BLaER1 (cell line): Measurements from ENCODE around the gene TTC33.
"Not testable (repeated sequence)": the region's sequence is repeated elsewhere in the genome, so short reads cannot be mapped to it uniquely, and the experiment has no call there.

Experiments
- H3K27ac ChIP-seq: shearing (Covaris generic); formaldehyde crosslinking; 2 replicates; pipeline ENCODE4 v1.8.1; 2022
- H3K27me3 ChIP-seq: shearing (Covaris generic); formaldehyde crosslinking; 2 replicates; pipeline ENCODE4 v1.8.1; 2022
- H3K36me3 ChIP-seq: shearing (Covaris generic); formaldehyde crosslinking; 2 replicates; pipeline ENCODE4 v1.8.1; 2022
- H3K4me1 ChIP-seq: shearing (Covaris generic); formaldehyde crosslinking; 2 replicates; pipeline ENCODE4 v1.8.1; 2022
- H3K4me2 ChIP-seq: shearing (Covaris generic); formaldehyde crosslinking; 2 replicates; pipeline ENCODE4 v1.8.1; 2022
- H3K4me3 ChIP-seq: shearing (Covaris generic); formaldehyde crosslinking; 2 replicates; pipeline ENCODE4 v1.8.1; 2022
- H3K9ac ChIP-seq: shearing (Covaris generic); formaldehyde crosslinking; 2 replicates; pipeline ENCODE4 v1.8.1; 2022
- H3K9me3 ChIP-seq: shearing (Covaris generic); formaldehyde crosslinking; 2 replicates; pipeline ENCODE4 v1.8.1; 2022
- H4K20me1 ChIP-seq: shearing (Covaris generic); formaldehyde crosslinking; 2 replicates; pipeline ENCODE4 v1.8.1; 2022
- Cebpa-rat ChIP-seq: shearing (Covaris generic); IDR thresholded peaks from 2 replicates; pipeline ENCODE4 v1.8.1; 2022

The TTC33 gene

GRCh38 chr5:40675396-40676133, 80.2 kb downstream of the TTC33 start:
- no peaks in the 10 kb centered on the region for H3K36me3 ChIP-seq
- H3K27me3 ChIP-seq: no peaks in the 10 kb centered on the region
- peak overlapping the region; percentile 82 for H3K4me2 ChIP-seq
- H3K4me3 ChIP-seq: no peak overlapping the region
- no peak for TF ChIP-seq Cebpa-rat
- no peaks in the 10 kb centered on the region; the same call in 1 of the 2 replicates for H3K9me3 ChIP-seq
- H4K20me1 ChIP-seq: peaks cover 8% of the 10 kb centered on the region
- H3K27ac ChIP-seq: peak overlapping the region; percentile 87; the same call in 1 of the 2 replicates
- H3K9ac ChIP-seq: no peak overlapping the region
- H3K4me1 ChIP-seq: peaks cover 54% of the 10 kb centered on the region

GRCh38 chr5:40674661-40675235, 81.0 kb downstream of the TTC33 start:
- H3K9ac ChIP-seq: no peak overlapping the region
- H3K9me3 ChIP-seq: no peaks in the 10 kb centered on the region; the same call in 1 of the 2 replicates
- no peak for TF ChIP-seq Cebpa-rat
- H3K4me1 ChIP-seq: peaks cover 62% of the 10 kb centered on the region
- H3K4me2 ChIP-seq: peak overlapping the region; percentile 82; the same call in 1 of the 2 replicates
- H3K27ac ChIP-seq: no peak overlapping the region
- H3K4me3 ChIP-seq: no peak overlapping the region
- no peaks in the 10 kb centered on the region for H3K36me3 ChIP-seq
- H3K27me3 ChIP-seq: no peaks in the 10 kb centered on the region
- peaks cover under 1% of the 10 kb centered on the region; the same call in 1 of the 2 replicates for H4K20me1 ChIP-seq

GRCh38 chr5:40672425-40672824, 83.3 kb downstream of the TTC33 start:
- no peaks in the 10 kb centered on the region for H3K36me3 ChIP-seq
- no peak for TF ChIP-seq Cebpa-rat
- H3K4me1 ChIP-seq: peaks cover 59% of the 10 kb centered on the region
- H3K9ac ChIP-seq: no peak overlapping the region
- peak overlapping the region; percentile 20; the same call in 1 of the 2 replicates for H3K4me2 ChIP-seq
- H3K4me3 ChIP-seq: no peak overlapping the region
- H4K20me1 ChIP-seq: no peaks in the 10 kb centered on the region
- no peaks in the 10 kb centered on the region; the same call in 1 of the 2 replicates for H3K9me3 ChIP-seq
- peak overlapping the region; percentile 27; the same call in 1 of the 2 replicates for H3K27ac ChIP-seq
- H3K27me3 ChIP-seq: no peaks in the 10 kb centered on the region

GRCh38 chr5:40669606-40670390, 86.0 kb downstream of the TTC33 start:
- H3K27ac ChIP-seq: no peak overlapping the region
- H3K9ac ChIP-seq: no peak overlapping the region
- no peak overlapping the region for H3K4me3 ChIP-seq
- H3K4me1 ChIP-seq: peaks cover 33% of the 10 kb centered on the region
- H4K20me1 ChIP-seq: no peaks in the 10 kb centered on the region
- no peaks in the 10 kb centered on the region for H3K36me3 ChIP-seq
- H3K9me3 ChIP-seq: no peaks in the 10 kb centered on the region; the same call in 1 of the 2 replicates
- TF ChIP-seq Cebpa-rat: no peak
- H3K27me3 ChIP-seq: no peaks in the 10 kb centered on the region
- H3K4me2 ChIP-seq: peak overlapping the region; percentile 42

- Histone ChIP-seq H3K4me2 (no peak overlapping the region), H3K4me3 (no peak overlapping the region), H3K4me1 (peaks cover 23% of the 10 kb centered on the region)
These were observed 88.5 kb downstream of the TTC33 start for GRCh38 chr5:40667161-40667663.

GRCh38 chr5:40666657-40667056, 89.1 kb downstream of the TTC33 start:
- H4K20me1 ChIP-seq: no peaks in the 10 kb centered on the region
- no peak overlapping the region for H3K4me3 ChIP-seq
- H3K36me3 ChIP-seq: no peaks in the 10 kb centered on the region
- no peak overlapping the region for H3K27ac ChIP-seq
- no peak overlapping the region for H3K4me2 ChIP-seq
- no peaks in the 10 kb centered on the region for H3K27me3 ChIP-seq
- no peak for TF ChIP-seq Cebpa-rat
- no peaks in the 10 kb centered on the region for H3K9me3 ChIP-seq
- no peak overlapping the region for H3K9ac ChIP-seq
- H3K4me1 ChIP-seq: peaks cover 17% of the 10 kb centered on the region

More at GRCh38 chr5:40667161-40667663, 88.5 kb downstream of the TTC33 start:
- no peaks in the 10 kb centered on the region for H4K20me1 ChIP-seq
- H3K27me3 ChIP-seq: no peaks in the 10 kb centered on the region
- no peak for TF ChIP-seq Cebpa-rat
- H3K36me3 ChIP-seq: no peaks in the 10 kb centered on the region
- no peaks in the 10 kb centered on the region for H3K9me3 ChIP-seq
- no peak overlapping the region for H3K9ac ChIP-seq
- H3K27ac ChIP-seq: no peak overlapping the region

GRCh38 chr5:40665635-40666298, 90.0 kb downstream of the TTC33 start:
- Histone ChIP-seq H3K9ac (no peak overlapping the region), H3K27me3 (no peaks in the 10 kb centered on the region), H3K4me2 (no peak overlapping the region; the same call in 1 of the 2 replicates), H4K20me1 (no peaks in the 10 kb centered on the region), H3K9me3 (no peaks in the 10 kb centered on the region), H3K27ac (no peak overlapping the region), H3K36me3 (no peaks in the 10 kb centered on the region), H3K4me3 (no peak overlapping the region), H3K4me1 (peaks cover 17% of the 10 kb centered on the region)
- no peak for TF ChIP-seq Cebpa-rat

GRCh38 chr5:40660751-40661150, 95.0 kb downstream of the TTC33 start:
- no peak overlapping the region for H3K9ac ChIP-seq

GRCh38 chr5:40656766-40657165, 99.0 kb downstream of the TTC33 start:
- Histone ChIP-seq H3K4me3 (no peak overlapping the region), H3K36me3 (no peaks in the 10 kb centered on the region), H3K9ac (no peak overlapping the region), H3K4me1 (peaks cover 21% of the 10 kb centered on the region), H3K27me3 (no peaks in the 10 kb centered on the region), H3K4me2 (no peak overlapping the region), H4K20me1 (no peaks in the 10 kb centered on the region), H3K27ac (no peak overlapping the region), H3K9me3 (no peaks in the 10 kb centered on the region)
- no peak for TF ChIP-seq Cebpa-rat

More at GRCh38 chr5:40660751-40661150, 95.0 kb downstream of the TTC33 start:
- H3K4me2 ChIP-seq: no peak overlapping the region
- no peaks in the 10 kb centered on the region for H3K4me1 ChIP-seq
- H3K9me3 ChIP-seq: no peaks in the 10 kb centered on the region
- no peaks in the 10 kb centered on the region for H3K36me3 ChIP-seq
- TF ChIP-seq Cebpa-rat: no peak
- H3K4me3 ChIP-seq: no peak overlapping the region
- H4K20me1 ChIP-seq: no peaks in the 10 kb centered on the region
- no peaks in the 10 kb centered on the region for H3K27me3 ChIP-seq
- no peak overlapping the region for H3K27ac ChIP-seq

GRCh38 chr5:40656091-40656490, 99.7 kb downstream of the TTC33 start:
- not testable (repeated sequence) for H3K27ac ChIP-seq, H4K20me1 ChIP-seq, H3K9me3 ChIP-seq, H3K4me3 ChIP-seq, H3K4me2 ChIP-seq, H3K9ac ChIP-seq, H3K27me3 ChIP-seq, H3K36me3 ChIP-seq
- H3K4me1 ChIP-seq: peaks cover 21% of the 10 kb centered on the region
